GM12875 (cell line): Measurements from ENCODE around the gene WASF3.

Experiments
- H3K4me3 ChIP-seq: one replicate; pipeline ENCODE4 v1.5.1; 2011; ENCODE audit warnings: low read depth, low read length, control low read depth
- TF ChIP-seq, protein P1 (sequence below): IDR thresholded peaks from 2 replicates; pipeline ENCODE4 v1.5.1; 2011; ENCODE audit warnings: low read depth, mild to moderate bottlenecking, control low read depth, inconsistent platforms, low read length, moderate library complexity, borderline replicate concordance; ENCODE audit not compliant: insufficient read depth

WASF3 gene

DNA sequence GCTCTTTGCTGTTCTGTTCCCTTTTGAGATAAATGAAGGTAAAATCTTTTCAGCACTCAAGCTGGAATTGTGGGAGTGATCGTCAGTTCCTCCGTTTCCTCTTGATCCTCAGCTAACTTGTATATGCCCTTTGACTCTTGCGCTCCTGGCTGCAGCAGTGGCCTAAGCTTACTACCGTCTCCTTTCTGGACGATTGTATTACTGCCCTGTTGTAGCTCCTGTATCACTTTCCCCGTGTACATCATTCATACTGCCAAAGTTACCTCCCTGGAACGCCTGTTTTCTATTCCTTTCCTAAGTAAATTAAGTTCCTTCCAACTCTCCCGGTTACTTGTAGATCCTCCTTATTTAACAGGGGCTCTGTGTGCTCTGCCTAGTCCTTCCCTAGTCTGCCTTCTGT, 36.9 kb downstream of the WASF3 start:
- TF ChIP-seq, protein P1, sequence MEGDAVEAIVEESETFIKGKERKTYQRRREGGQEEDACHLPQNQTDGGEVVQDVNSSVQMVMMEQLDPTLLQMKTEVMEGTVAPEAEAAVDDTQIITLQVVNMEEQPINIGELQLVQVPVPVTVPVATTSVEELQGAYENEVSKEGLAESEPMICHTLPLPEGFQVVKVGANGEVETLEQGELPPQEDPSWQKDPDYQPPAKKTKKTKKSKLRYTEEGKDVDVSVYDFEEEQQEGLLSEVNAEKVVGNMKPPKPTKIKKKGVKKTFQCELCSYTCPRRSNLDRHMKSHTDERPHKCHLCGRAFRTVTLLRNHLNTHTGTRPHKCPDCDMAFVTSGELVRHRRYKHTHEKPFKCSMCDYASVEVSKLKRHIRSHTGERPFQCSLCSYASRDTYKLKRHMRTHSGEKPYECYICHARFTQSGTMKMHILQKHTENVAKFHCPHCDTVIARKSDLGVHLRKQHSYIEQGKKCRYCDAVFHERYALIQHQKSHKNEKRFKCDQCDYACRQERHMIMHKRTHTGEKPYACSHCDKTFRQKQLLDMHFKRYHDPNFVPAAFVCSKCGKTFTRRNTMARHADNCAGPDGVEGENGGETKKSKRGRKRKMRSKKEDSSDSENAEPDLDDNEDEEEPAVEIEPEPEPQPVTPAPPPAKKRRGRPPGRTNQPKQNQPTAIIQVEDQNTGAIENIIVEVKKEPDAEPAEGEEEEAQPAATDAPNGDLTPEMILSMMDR, result no peak

DNA sequence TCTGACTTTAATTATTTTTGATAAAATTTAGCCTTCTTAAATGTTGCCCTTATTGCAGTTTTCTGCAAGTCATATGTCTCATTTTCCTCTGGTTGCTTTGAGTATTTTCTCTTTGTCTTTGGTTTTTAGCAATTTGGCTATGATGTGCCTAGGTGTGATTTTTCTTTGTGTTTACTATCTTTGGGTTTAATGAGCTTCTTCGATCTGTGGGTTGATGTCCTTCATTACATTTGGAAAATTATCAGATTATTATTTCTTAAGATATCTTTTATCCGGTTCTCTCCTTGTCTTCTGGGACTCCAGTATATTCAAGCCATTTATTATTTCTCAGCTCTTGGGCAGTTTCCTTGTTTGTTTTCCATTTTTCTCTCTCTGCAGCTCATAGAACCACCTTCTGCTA, 39.0 kb downstream of the WASF3 start:
- TF ChIP-seq, protein P1, result no peak
- H3K4me3 ChIP-seq, result no peak overlapping the region

More for the DNA sequence above, 36.9 kb downstream of the WASF3 start:
- H3K4me3 ChIP-seq, result no peak overlapping the region

DNA sequence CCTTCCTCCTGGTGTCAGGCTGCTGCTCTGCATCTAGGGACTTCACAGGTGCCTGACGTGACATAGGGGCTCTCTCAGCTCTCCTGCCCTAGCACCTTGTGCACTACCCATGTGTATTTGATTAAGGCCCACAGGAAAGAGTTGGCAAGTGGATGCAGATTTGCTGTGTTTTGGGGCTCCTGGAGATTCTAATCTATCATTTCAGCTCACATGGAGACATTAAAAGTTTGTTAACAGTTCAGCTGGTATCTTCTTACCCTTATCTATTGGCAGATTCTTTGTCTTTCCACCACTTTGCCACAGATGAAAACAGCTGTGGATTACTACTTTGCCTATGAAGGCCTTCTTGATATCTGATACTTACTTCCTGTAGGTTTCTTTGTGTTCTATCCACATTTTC, 41.9 kb downstream of the WASF3 start:
- H3K4me3 ChIP-seq, result no peak overlapping the region
- TF ChIP-seq, protein P1, result no peak

DNA sequence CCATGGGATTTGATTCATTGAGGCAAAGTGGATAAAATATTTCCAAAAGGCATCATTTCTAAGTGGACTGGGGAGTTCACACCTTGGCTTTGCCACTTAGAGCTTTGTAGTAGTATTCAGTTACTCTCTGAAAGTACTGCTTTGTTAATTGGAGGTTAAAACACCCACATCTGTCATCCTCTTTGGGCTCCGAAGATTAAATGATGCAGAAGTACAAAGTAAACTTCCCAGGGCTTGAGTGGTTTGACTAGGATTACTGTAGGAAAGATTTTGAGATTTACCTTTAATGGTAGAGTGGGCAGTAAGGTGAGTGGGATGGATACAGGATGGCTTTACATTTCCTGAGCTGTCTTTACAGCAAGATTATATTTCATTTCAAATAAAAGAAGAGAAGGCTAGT, 42.4 kb downstream of the WASF3 start:
- TF ChIP-seq, protein P1, result no peak
- no peak overlapping the region for H3K4me3 ChIP-seq

DNA sequence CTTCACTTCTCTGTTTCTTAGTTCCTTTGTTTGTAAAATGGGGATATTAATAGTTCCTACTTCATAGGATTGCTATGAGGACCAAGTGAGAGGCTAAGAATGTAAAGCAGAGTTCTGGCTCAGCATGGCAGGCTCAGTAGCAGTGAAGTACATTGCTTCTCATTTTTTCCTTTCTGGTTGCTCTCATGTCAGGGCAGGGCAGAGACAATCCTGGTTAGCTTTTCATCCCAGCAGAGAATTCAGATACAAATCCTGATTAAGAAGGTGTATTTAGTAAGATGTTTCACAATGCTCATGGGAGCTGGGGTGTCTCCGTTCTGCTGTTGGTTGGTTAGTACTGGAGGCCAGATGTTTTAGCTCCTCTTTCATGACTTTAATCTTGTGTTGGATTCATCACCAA, 42.9 kb downstream of the WASF3 start:
- TF ChIP-seq, protein P1, result no peak
- no peak overlapping the region for H3K4me3 ChIP-seq

DNA sequence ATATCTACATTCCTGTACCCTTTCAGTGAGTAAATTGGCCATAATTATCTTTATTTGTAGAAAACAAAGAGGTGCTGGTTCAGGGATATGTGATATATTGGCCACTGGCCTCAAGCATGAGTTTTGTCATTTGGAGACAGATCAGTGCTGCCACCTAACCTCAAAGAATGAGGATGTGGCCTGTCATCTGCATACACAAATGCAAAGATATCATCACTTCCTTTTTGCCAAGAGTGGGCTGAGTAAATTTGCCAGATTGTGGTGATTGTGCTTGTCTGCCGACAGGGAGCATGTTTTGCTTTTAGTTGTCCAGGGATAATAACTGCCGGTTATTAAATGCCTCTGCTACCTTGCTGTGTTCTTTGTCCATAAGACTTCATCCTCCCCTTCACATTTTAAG, 44.2 kb downstream of the WASF3 start:
- no peak overlapping the region for H3K4me3 ChIP-seq
- TF ChIP-seq, protein P1, result no peak

DNA sequence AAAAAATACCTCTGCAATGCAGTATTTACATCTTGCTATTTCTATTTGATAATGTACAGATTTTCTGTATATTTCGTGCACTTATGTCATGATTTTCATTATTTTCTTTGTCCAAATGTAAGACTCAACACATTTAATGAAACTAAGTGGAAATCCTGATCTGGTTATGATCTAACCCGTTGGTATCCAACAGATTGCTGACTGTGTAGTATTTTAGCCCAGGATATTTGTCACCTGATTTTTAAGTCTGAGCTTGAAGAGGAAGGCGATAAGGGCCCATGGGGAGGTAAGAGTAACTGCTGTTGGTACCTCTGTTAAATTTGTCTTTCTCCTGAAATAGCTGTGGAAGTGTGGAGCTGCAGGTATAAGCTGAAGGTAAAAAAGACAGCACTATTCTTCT, 45.3 kb downstream of the WASF3 start:
- H3K4me3 ChIP-seq, result no peak overlapping the region
- TF ChIP-seq, protein P1, result no peak
